PFSK-1 (cell line): ENCODE results near the gene ABHD6.

Experiments used
- FOXP2 ChIP-seq: optimal IDR thresholded peaks from 2 replicates; pipeline ENCODE3; 2011; ENCODE audit warnings: borderline replicate concordance, control low read depth, inconsistent platforms; ENCODE audit not compliant: insufficient read depth; ENCODE audit errors: extremely low read length, extremely low read depth
- POLR2AphosphoS5 ChIP-seq: IDR thresholded peaks from 2 replicates; pipeline ENCODE4 v1.6.1; 2012; ENCODE audit warnings: low read depth, mild to moderate bottlenecking, control low read depth, low read length, moderate library complexity
- SIN3A ChIP-seq: IDR thresholded peaks from 2 replicates; pipeline ENCODE4 v1.6.1; 2012; ENCODE audit warnings: mild to moderate bottlenecking, low read length, moderate library complexity, borderline replicate concordance; ENCODE audit not compliant: insufficient read depth
- TAF1 ChIP-seq: IDR thresholded peaks from 2 replicates; pipeline ENCODE4 v1.6.1; 2012; ENCODE audit warnings: low read length, control low read depth, borderline replicate concordance; ENCODE audit not compliant: insufficient read depth
- TF ChIP-seq, protein P1 (sequence below), 2 experiments: IDR thresholded peaks; 2 replicates each; pipeline versions ENCODE4 v1.6.1 to v1.8.0; 2011 to 2012; ENCODE audit warnings: low read depth in 2 of 2, low read length in 2 of 2, control low read depth in 1 of 2, inconsistent platforms in 1 of 2, mild to moderate bottlenecking in 1 of 2, moderate library complexity in 1 of 2; ENCODE audit not compliant: insufficient read depth in 1 of 2

Gene ABHD6

DNA sequence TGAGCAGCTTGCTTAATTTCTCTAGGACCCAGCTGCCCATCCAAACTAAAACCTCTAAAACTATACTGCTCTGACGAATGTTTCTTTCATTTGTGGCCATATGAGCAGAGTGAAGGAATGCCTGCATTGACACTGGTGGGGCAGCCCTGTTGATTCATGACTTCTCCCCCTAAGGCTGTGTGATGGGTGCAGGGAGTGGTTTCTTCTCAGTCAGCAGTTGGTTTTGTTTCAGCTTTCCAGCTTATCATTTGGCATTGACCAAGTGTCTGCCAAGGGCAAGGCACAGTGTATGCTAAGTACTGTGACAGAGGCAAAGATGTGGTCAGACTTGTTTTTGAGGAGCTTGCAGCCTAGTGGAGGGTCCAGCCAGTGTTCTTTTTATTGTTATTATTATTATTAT is 4.7 kb downstream of the ABHD6 start:
- no peak for TF ChIP-seq TAF1
- no peak for TF ChIP-seq POLR2AphosphoS5
- TF ChIP-seq, protein P1, sequence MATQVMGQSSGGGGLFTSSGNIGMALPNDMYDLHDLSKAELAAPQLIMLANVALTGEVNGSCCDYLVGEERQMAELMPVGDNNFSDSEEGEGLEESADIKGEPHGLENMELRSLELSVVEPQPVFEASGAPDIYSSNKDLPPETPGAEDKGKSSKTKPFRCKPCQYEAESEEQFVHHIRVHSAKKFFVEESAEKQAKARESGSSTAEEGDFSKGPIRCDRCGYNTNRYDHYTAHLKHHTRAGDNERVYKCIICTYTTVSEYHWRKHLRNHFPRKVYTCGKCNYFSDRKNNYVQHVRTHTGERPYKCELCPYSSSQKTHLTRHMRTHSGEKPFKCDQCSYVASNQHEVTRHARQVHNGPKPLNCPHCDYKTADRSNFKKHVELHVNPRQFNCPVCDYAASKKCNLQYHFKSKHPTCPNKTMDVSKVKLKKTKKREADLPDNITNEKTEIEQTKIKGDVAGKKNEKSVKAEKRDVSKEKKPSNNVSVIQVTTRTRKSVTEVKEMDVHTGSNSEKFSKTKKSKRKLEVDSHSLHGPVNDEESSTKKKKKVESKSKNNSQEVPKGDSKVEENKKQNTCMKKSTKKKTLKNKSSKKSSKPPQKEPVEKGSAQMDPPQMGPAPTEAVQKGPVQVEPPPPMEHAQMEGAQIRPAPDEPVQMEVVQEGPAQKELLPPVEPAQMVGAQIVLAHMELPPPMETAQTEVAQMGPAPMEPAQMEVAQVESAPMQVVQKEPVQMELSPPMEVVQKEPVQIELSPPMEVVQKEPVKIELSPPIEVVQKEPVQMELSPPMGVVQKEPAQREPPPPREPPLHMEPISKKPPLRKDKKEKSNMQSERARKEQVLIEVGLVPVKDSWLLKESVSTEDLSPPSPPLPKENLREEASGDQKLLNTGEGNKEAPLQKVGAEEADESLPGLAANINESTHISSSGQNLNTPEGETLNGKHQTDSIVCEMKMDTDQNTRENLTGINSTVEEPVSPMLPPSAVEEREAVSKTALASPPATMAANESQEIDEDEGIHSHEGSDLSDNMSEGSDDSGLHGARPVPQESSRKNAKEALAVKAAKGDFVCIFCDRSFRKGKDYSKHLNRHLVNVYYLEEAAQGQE (IDR thresholded peaks at IDR 0.05; ENCODE audit: insufficient read depth in 1 of 2, low read depth in 2 of 2, low read length in 2 of 2): no peak
- no peak for TF ChIP-seq FOXP2
- no peak for TF ChIP-seq SIN3A

DNA sequence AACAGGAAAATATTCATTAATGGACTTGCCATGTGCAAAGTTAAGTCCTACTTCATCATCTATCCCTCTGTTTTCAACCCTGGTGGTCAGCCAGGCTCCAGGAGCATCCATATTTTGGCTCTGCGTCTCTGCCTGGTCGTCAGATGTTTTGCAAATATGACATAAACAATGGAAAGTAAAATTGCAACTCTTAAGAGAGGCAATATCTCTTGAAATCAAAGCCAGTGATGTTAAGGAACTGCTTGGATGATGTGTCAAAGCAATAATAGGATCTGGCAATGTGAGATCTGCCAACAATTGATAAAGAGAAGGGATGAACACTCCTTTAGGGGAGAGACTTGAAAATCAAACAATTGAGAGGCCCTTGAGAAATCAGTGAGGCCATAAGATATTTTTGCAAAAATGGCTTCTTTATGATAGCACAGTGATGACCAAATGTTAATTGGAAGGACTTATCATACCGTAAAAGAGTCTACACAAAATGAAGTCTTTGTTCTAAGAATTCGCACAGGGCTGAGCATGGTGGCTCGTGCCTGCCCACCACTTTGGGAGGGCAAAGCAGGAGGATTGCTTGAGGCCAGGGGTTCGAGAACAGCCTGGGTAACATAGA is 6.5 kb downstream of the ABHD6 start:
- TF ChIP-seq FOXP2: no peak
- TF ChIP-seq, protein P1 (IDR thresholded peaks at IDR 0.05; ENCODE audit: insufficient read depth in 1 of 2, low read depth in 2 of 2, low read length in 2 of 2): no peak
- TF ChIP-seq SIN3A: no peak
- TF ChIP-seq POLR2AphosphoS5: no peak
- TF ChIP-seq TAF1: no peak

DNA sequence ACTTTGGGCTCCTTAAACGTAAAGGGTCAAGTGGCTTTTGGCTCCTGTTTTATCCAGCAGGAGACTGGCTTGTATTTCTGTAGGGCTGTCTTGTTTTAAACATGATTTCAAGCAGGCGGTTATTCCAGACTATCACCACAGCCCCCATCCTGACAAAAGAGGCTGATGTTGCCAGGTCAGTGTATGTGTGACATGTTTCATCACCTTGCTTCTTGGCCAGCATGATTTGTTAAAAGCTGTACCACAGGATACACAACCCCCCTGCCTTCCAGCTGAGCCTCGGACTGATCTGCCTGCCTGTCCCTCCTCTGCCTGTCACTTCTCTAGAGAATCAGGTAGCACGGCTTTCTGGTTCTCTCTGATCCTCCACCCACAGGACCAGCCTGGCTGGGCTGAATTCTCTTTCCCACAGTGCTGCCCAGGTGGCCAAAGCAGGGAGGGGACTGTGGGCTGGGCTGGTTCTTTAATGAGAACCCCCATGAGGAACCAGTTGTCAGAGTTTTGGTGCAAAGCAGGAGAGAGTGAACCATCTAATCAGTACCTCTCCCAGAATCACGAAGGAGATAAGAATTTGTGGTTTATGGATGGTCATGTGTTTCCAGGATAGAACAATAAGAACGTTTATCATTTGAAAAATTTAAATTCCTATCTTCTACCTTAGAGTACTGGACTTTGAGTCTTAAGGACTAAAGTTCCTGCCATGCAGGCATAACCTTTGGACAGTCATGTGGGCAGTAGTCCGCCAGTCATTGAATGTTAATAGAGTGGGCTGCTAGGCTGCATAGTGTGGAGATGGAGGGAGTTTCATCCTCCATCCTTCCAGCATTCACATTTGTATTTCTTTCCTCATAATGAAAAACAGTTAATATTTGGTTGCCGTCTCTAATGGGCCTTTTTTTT is 8.8 kb downstream of the ABHD6 start:
- no peak for TF ChIP-seq FOXP2
- no peak for TF ChIP-seq SIN3A
- TF ChIP-seq POLR2AphosphoS5: no peak
- no peak for TF ChIP-seq TAF1
- TF ChIP-seq, protein P1 (IDR thresholded peaks at IDR 0.05; ENCODE audit: insufficient read depth in 1 of 2, low read depth in 2 of 2, low read length in 2 of 2): no peak

DNA sequence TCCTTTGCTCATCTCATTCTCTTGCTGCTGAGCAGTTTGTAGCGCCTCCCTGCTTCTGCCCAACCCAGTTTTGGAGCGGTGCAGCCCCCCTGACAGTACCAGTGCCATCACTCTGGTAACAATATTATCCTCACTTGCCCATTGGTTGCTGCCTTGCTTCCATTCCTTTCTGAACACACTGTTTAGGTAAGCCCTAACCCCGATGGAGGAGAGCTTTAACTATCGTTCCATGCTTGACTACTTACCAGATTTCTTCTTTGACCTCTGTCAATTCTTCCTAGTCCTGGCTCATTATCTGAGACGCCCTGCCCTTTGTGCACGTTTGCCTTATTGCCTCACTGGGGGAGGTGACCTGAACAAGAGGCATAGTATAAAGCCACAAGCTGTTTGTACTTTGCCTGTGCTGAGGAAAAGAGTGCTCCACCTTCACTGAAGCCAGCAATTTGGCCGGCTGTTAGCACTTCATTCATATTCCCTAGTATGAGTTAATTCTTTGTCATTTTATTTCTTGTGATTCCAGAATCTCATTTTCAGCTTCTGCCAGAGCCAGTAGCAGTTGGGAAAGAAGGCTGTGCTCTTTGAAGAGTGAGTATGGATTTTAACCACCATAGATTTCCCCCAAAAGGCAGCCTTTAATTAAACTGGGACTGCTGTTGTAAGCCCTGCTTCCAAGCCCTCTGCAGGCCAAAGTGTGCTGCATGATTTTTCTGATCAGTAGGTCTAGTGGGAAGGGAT is 11.9 kb downstream of the ABHD6 start:
- TF ChIP-seq, protein P1 (IDR thresholded peaks at IDR 0.05; ENCODE audit: insufficient read depth in 1 of 2, low read depth in 2 of 2, low read length in 2 of 2): no peak
- TF ChIP-seq TAF1: 0 out of 2 replicates have a peak, but pooled peaks have one; percentile 16
